HEK293T (cell line): ENCODE results near the gene PPEF2.

Experiments used
- ARNT ChIP-seq: fragments of 450-650 bp; IDR thresholded peaks from 2 replicates; pipeline ENCODE4 v1.6.1; 2017; ENCODE audit warnings: mild to moderate bottlenecking
- BHLHE40 ChIP-seq: fragments of 450-650 bp; IDR thresholded peaks from 2 replicates; pipeline ENCODE4 v1.6.1; 2016; ENCODE audit warnings: mild to moderate bottlenecking, moderate library complexity, borderline replicate concordance
- CTBP1 ChIP-seq: fragments of 450-650 bp; IDR thresholded peaks from 2 replicates; pipeline ENCODE4 v1.6.1; 2016; ENCODE audit warnings: borderline replicate concordance
- ELF4 ChIP-seq: fragments of 450-650 bp; IDR thresholded peaks from 2 replicates; pipeline ENCODE4 v1.6.1; 2017; ENCODE audit warnings: antibody characterized with exemption
- FOXA1 ChIP-seq: fragments of 450-650 bp; IDR thresholded peaks from 2 replicates; pipeline ENCODE4 v1.6.1; 2016; ENCODE audit warnings: mild to moderate bottlenecking
- FOXM1 ChIP-seq: fragments of 450-650 bp; IDR thresholded peaks from 2 replicates; pipeline ENCODE4 v1.6.1; 2017; ENCODE audit warnings: mild to moderate bottlenecking, borderline replicate concordance
- NFRKB ChIP-seq: fragments of 450-650 bp; IDR thresholded peaks from 2 replicates; pipeline ENCODE4 v1.6.1; 2016; ENCODE audit warnings: mild to moderate bottlenecking, moderate library complexity
- PKNOX1 ChIP-seq: fragments of 450-650 bp; IDR thresholded peaks from 2 replicates; pipeline ENCODE4 v1.6.1; 2016
- SP1 ChIP-seq: fragments of 450-650 bp; IDR thresholded peaks from 2 replicates; pipeline ENCODE4 v1.6.1; 2017

GRCh38 chr4:75886104-75886503 lies 16.1 kb downstream of the PPEF2 start:
- TF ChIP-seq NFRKB (no peak), BHLHE40 (no peak), ARNT (no peak), SP1 (no peak), PKNOX1 (no peak), FOXM1 (no peak), FOXA1 (no peak), ELF4 (no peak), CTBP1 (no peak)
